WERI-Rb-1 (cell line): ENCODE results near the gene ITPRIP.

ENCODE experiments used
- DNase-seq: peaks from one replicate; pipeline ENCODE4 v3.0.0-alpha.2; 2020
- H3K27ac ChIP-seq: fragments of 250-450 bp; sonication (Bioruptor Pico); 2 replicates; pipeline ENCODE4 v1.5.1; 2020; ENCODE audit warnings: mild to moderate bottlenecking, moderate library complexity
- H3K27me3 ChIP-seq: fragments of 250-450 bp; sonication (Bioruptor Pico); 2 replicates; pipeline ENCODE4 v1.5.1; 2021; ENCODE audit warnings: mild to moderate bottlenecking, low read depth, moderate library complexity; ENCODE audit not compliant: insufficient read depth, severe bottlenecking
- H3K36me3 ChIP-seq: fragments of 250-450 bp; sonication (Bioruptor Pico); 2 replicates; pipeline ENCODE4 v1.5.1; 2020; ENCODE audit warnings: mild to moderate bottlenecking, moderate library complexity
- H3K4me3 ChIP-seq: 2 replicates; pipeline ENCODE4 v1.5.1; 2011; ENCODE audit warnings: low read depth, mild to moderate bottlenecking, control low read depth, low read length
- H3K9me3 ChIP-seq: fragments of 250-450 bp; sonication (Bioruptor Pico); 2 replicates; pipeline ENCODE4 v1.5.1; 2021; ENCODE audit warnings: mild to moderate bottlenecking, moderate library complexity; ENCODE audit not compliant: severe bottlenecking
- TF ChIP-seq, protein P1 (sequence below): IDR thresholded peaks from 2 replicates; pipeline ENCODE4 v1.5.1; 2011; ENCODE audit warnings: low read depth, mild to moderate bottlenecking, control low read depth, inconsistent platforms, low read length

ITPRIP gene

DNA sequence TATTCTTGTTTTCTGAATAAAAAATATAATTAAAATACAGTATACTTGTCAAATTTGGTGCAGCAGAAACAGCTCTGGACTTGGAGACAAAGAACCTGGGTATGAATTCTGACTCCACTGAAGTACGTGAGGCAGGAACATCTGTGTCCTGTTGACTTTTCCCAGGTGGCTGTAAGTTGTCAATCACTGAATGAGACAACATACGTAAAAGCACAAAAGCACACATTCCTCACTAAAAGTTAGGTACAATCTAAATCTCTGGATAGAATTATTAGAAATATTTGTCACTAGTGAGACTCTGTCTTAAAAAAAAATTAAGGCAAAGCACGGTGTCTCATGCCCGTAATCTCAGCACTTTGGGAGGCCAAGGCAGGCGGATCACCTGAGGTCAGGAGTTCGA lies 33.5 kb upstream of the ITPRIP start:
- DNase-seq = no peak
- Histone ChIP-seq H3K27ac (no peak overlapping the region), H3K27me3 (no peaks in the 10 kb centered on the region), H3K36me3 (no peaks in the 10 kb centered on the region), H3K9me3 (no peaks in the 10 kb centered on the region), H3K4me3 (no peak overlapping the region)
- TF ChIP-seq, protein P1, sequence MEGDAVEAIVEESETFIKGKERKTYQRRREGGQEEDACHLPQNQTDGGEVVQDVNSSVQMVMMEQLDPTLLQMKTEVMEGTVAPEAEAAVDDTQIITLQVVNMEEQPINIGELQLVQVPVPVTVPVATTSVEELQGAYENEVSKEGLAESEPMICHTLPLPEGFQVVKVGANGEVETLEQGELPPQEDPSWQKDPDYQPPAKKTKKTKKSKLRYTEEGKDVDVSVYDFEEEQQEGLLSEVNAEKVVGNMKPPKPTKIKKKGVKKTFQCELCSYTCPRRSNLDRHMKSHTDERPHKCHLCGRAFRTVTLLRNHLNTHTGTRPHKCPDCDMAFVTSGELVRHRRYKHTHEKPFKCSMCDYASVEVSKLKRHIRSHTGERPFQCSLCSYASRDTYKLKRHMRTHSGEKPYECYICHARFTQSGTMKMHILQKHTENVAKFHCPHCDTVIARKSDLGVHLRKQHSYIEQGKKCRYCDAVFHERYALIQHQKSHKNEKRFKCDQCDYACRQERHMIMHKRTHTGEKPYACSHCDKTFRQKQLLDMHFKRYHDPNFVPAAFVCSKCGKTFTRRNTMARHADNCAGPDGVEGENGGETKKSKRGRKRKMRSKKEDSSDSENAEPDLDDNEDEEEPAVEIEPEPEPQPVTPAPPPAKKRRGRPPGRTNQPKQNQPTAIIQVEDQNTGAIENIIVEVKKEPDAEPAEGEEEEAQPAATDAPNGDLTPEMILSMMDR = no peak

DNA sequence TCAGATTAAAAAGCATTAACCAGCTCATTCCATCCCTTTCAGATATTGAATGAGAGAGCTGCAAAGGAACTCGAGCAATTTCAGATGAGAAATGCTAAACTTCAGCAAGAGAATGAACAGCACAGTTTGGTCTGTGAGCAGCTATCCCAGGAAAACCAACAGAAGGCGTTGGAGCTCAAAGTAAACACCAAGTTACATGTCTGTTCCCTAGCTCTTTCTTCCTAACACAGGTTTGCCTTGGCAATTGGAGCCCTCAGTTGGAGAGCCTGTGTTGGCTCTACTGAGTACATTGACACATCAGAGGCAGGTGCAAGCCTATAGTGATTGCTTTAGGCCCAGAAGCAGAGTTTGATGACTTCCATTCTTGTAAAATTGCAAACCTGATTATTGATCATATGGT lies 30.1 kb upstream of the ITPRIP start:
- Histone ChIP-seq H3K9me3 (no peaks in the 10 kb centered on the region), H3K36me3 (no peaks in the 10 kb centered on the region), H3K27ac (no peak overlapping the region), H3K4me3 (peak overlapping the region; percentile 35), H3K27me3 (no peaks in the 10 kb centered on the region)
- TF ChIP-seq, protein P1 = 0 out of 2 replicates have a peak, but pooled peaks have one; percentile 3
- DNase-seq = no peak

DNA sequence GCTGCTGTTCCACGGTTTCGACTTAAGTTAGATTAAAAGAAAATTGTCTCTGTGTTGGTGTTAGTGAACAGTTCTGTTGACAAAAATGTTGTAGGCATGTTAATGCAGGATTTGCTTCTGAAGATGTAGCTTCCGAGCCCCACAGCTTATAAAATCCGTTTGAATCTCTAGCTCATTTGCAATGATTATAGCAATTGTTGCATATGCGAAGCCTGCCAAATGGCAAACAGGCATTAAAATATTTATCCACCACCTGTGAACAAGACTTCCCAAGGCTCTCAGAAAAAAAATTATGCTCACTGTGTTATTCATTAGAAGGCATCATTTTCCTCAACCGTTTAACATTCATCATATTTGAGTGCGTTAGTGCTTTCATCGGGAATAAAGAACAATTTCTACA lies 29.6 kb upstream of the ITPRIP start:
- no peaks in the 10 kb centered on the region for H3K27me3 ChIP-seq
- TF ChIP-seq, protein P1 = no peak
- no peaks in the 10 kb centered on the region for H3K9me3 ChIP-seq
- no peaks in the 10 kb centered on the region for H3K36me3 ChIP-seq
- peak overlapping the region; percentile 35 for H3K4me3 ChIP-seq
- no peak overlapping the region for H3K27ac ChIP-seq
- no peak for DNase-seq

DNA sequence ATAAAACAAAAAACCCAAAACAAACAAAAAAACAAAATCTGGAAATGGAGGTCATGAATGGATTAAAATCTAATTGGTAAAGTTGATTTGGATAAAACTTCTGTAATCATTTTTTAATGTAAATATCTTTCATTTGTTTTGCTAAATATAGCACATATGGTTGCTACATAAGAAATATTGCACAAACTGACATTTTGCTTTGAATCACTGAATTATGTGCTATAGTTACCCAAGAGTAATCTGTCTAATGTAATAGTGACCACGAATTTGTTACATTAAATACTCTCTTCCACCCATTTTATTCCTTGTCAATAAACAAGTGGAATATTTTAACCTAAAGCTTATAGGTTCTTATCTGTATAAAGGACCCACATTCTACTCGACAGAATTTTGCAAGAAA lies 21.5 kb upstream of the ITPRIP start:
- no peak overlapping the region for H3K4me3 ChIP-seq
- no peaks in the 10 kb centered on the region for H3K27me3 ChIP-seq
- TF ChIP-seq, protein P1 = no peak
- H3K27ac ChIP-seq = no peak overlapping the region
- H3K9me3 ChIP-seq = no peaks in the 10 kb centered on the region
- no peak for DNase-seq
- H3K36me3 ChIP-seq = no peaks in the 10 kb centered on the region

DNA sequence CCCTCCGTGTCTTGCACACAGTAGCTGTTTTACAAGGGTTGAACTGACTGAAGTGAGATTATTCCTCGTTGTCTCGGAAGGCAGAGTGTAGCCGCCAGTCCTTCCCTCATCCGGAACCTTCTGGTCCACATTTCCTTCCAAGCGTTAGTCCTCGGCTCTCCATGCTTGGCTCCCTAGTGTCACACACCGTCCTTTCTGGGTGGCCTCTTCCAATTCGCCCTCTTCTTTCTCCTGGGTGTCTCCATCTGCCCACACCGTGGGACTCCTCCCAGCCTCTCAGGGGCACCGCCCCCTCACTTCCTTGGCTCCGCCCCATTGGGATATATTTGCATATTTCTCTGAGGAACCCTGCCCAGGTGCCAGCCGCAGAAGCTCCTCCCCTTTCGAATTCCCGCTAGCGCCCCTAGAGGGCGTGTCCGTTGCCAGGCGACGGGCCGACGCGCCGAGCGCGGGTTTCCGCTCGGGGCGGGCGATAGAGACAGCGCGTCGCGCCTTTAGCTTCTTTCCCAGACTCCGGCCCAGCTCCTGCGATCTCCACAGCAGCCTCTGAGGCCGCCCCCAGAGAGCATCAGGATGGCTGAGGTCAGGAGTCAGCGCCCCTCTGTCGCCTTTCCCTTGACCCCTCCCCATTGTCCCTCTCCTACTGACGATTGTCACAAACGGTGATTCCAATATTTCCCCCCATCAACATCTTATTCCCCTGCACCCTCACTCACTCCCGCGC lies 15.2 kb upstream of the ITPRIP start, which contains the start of gene CFAP58:
Gene CFAP58, plus strand, starts transcription at position 509 of the 724 bp plus-strand sequence. Its CDS starts 65 bp downstream, at position 574.
- DNase-seq = peak; percentile 96
- H3K9me3 ChIP-seq = no peaks in the 10 kb centered on the region
- TF ChIP-seq, protein P1 = peak; percentile 76
- peak within 1 kb of the TSS; percentile 41 for H3K4me3 ChIP-seq
- H3K27ac ChIP-seq = no peak within 1 kb of the TSS
- no peaks in the 10 kb centered on the region for H3K27me3 ChIP-seq
- no peaks in the 10 kb centered on the region for H3K36me3 ChIP-seq

DNA sequence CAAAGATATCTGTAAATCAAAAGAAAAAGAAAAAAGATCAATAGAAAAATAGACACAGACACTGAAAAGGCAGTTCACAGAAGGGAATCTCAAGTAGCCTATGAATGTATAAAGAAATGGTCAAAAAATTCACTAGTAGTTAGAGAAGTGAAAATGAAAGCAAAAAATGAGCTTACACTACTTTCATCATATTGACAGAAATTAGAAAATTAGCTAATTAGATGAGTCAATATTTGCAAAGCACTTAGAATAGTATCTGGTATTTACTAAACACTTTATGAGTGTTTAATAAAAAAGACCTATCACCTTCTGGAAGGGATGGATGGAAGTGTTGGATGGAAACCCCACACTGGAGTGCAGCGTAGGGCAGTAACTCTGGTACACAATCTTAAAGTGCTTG lies 13.7 kb upstream of the ITPRIP start:
- no peak overlapping the region for H3K27ac ChIP-seq
- no peaks in the 10 kb centered on the region for H3K27me3 ChIP-seq
- TF ChIP-seq, protein P1 = no peak
- H3K36me3 ChIP-seq = no peaks in the 10 kb centered on the region
- no peaks in the 10 kb centered on the region for H3K9me3 ChIP-seq
- no peak for DNase-seq
- no peak overlapping the region for H3K4me3 ChIP-seq
